ENCODE measurements around the gene BDKRB2. TPM values are rescaled to one million over a fixed set of nuclear protein-coding genes. Genes with fewer than 3 reads are reported as not detected.

BDKRB2 gene
- total RNA-seq, 4 donors from 2014 or later = 3.2 to 9.9 (median 5.3) TPM

DNA sequence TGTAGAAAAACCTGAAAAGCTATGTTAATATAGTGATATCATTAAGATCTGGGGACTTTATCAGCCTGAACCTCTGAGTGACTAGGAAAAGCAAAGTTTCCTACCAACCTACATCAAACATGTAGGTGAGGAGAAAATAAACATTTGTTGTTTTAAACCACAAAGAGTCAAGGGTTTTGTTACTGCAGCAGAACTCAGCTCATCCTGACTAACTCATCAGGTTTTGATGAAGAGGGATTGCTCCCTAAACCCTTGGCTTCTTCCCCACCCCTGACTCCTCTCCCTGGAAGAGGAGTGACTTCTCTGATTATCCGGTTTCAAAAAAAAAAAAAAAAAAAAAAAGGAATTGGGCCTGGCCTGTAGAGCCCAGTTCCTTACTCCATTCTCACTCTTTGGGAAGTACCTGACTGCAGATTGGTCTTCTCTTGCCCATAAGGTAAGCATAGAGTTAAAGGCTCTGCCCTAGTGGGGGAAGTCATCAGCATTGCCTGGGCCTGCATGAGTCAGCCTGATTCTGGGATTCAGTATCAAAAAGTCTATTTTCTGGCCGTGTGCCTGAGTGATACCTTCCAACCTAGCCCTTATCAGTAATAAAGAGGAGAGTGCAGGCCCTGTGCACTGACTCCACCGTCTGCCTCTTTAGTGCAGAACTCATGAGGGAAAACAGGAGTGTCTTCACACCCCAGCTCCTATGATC, 68.3 kb downstream of the BDKRB2 start:
- H3K9me3 ChIP-seq = no peaks in the 10 kb centered on the region
- DNase-seq = no peak
- no peaks in the 10 kb centered on the region for H3K27me3 ChIP-seq
- intact Hi-C loops (cut with DNase I) = no loop called here
- peaks cover 0 to 7% of the 10 kb centered on the region in 2 donors for H3K4me1 ChIP-seq
- WGBS, 2 donors = 49 to 53% methylated on average over 3 of the region's 3 CpGs
- TF ChIP-seq, protein P1, sequence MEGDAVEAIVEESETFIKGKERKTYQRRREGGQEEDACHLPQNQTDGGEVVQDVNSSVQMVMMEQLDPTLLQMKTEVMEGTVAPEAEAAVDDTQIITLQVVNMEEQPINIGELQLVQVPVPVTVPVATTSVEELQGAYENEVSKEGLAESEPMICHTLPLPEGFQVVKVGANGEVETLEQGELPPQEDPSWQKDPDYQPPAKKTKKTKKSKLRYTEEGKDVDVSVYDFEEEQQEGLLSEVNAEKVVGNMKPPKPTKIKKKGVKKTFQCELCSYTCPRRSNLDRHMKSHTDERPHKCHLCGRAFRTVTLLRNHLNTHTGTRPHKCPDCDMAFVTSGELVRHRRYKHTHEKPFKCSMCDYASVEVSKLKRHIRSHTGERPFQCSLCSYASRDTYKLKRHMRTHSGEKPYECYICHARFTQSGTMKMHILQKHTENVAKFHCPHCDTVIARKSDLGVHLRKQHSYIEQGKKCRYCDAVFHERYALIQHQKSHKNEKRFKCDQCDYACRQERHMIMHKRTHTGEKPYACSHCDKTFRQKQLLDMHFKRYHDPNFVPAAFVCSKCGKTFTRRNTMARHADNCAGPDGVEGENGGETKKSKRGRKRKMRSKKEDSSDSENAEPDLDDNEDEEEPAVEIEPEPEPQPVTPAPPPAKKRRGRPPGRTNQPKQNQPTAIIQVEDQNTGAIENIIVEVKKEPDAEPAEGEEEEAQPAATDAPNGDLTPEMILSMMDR (IDR thresholded peaks at IDR 0.05) = no peak
- no peak for TF ChIP-seq POLR2A (IDR thresholded peaks at IDR 0.05)
- H3K36me3 ChIP-seq = no peaks in the 10 kb centered on the region
- no peak overlapping the region for H3K27ac ChIP-seq
- no peak overlapping the region for H3K4me3 ChIP-seq (replicated peaks in 1 of 3)

DNA sequence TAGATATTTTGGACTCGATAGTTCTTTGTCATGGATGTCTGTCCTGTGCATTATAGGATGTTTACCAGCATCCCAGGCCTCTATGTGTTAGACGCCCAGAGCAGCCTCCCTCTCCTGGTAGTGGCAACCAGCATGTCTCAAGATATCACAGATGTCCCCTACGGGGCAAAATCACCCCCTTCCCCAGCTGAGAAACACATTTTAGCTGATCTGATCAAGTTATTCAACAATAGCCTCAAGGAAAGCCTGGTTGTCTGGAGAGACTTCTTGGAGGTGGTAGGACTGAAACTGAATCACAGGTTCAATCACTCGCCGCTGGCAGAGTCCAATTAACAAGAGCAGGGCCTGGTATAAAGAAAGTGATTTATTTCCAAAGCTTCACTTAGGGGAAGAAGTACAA, 69.0 kb downstream of the BDKRB2 start:
- no peak for DNase-seq
- intact Hi-C loops (cut with DNase I) = loop anchor here (2.0 kb wide), 1 partner anchor 175 kb away; no protein-coding TSS in a partner anchor
- 92 to 95% methylated on average over 5 of the region's 5 CpGs for WGBS, 2 donors

DNA sequence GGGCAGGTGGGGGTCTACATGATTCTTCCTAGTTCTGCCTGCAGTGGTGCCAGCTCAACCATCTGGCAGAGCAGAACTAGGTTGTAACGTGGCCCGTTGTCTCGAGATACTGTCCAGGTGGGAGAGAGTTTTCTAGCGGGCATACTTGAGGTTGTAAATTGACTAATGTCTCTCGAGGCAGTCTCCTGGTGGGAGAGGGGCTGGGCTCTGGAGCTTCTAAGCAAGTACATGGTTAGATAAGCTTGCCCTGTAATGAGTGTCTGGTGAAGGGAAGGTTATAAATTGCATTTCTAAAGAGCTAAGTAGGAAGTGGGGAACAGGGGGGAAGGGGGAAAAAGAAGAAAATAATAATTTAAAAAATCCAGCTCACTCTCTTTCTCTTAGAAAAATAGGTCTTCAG, 69.5 kb downstream of the BDKRB2 start:
- 90 to 92% methylated on average over 5 of the region's 5 CpGs for WGBS, 2 donors
- no peaks in the 10 kb centered on the region for H3K9me3 ChIP-seq
- H3K4me1 ChIP-seq = peaks cover 0 to 7% of the 10 kb centered on the region in 2 donors
- no peaks in the 10 kb centered on the region for H3K36me3 ChIP-seq
- DNase-seq = no peak
- no peak overlapping the region for H3K27ac ChIP-seq
- no peak overlapping the region for H3K4me3 ChIP-seq (replicated peaks in 1 of 3)
- intact Hi-C loops (cut with DNase I) = loop anchor here (2.0 kb wide), 1 partner anchor 175 kb away; no protein-coding TSS in a partner anchor
- TF ChIP-seq, protein P1 (IDR thresholded peaks at IDR 0.05) = no peak
- H3K27me3 ChIP-seq = no peaks in the 10 kb centered on the region

More for the DNA sequence above, 69.0 kb downstream of the BDKRB2 start:
- Histone ChIP-seq H3K4me3 (replicated peaks in 1 of 3) (no peak overlapping the region), H3K4me1 (peaks cover 0 to 7% of the 10 kb centered on the region in 2 donors), H3K27ac (no peak overlapping the region), H3K9me3 (no peaks in the 10 kb centered on the region), H3K27me3 (no peaks in the 10 kb centered on the region), H3K36me3 (no peaks in the 10 kb centered on the region)
- no peak for TF ChIP-seq POLR2A (IDR thresholded peaks at IDR 0.05)
- TF ChIP-seq, protein P1 (IDR thresholded peaks at IDR 0.05) = no peak

DNA sequence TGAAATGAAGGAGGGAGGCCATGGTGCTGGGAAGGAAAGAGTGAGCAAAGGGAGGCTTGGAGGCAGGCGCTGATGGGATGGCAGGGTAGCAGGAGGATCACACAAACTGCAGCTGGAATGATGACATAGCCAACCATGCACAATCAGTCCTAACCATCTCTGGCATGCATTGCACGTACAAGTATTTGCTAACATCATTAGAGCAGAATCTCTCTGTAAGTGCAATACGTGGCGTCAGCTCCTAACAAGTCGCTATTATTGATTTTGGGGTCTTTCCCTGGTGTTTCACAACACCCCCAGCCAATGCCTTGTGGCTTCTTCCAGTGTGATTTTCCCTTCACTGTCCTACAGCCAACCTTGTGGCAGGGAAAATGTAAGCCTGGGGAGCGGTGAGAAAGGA, 69.9 kb downstream of the BDKRB2 start:
- DNase-seq = no peak
- H3K27ac ChIP-seq = no peak overlapping the region
- no peaks in the 10 kb centered on the region for H3K36me3 ChIP-seq
- TF ChIP-seq, protein P1 (IDR thresholded peaks at IDR 0.05) = no peak
- TF ChIP-seq POLR2A (IDR thresholded peaks at IDR 0.05) = no peak
- WGBS, 2 donors = 85 to 94% methylated on average over 6 of the region's 6 CpGs
- no peaks in the 10 kb centered on the region for H3K27me3 ChIP-seq
- H3K4me3 ChIP-seq (replicated peaks in 1 of 3) = no peak overlapping the region
- intact Hi-C loops (cut with DNase I) = loop anchor here (2.0 kb wide), 1 partner anchor 176 kb away; no protein-coding TSS in a partner anchor
- H3K4me1 ChIP-seq = peaks cover 0 to 10% of the 10 kb centered on the region in 2 donors
- H3K9me3 ChIP-seq = no peaks in the 10 kb centered on the region

Measured in thyroid gland (tissue), 4 donors.